HepG2 (cell line): ENCODE results near the gene NT5DC1. TPM values are rescaled to one million over a fixed set of nuclear protein-coding genes. Genes with fewer than 3 reads are reported as not detected.

Experiments
- ATAC-seq: fragments of 200-7000 bp; cut with Tn5 transposase; 3 replicates; pipeline ENCODE4 v1.9.1; 2020; ENCODE audit warnings: mild to moderate bottlenecking, moderate library complexity
- BruUV-seq: library from RNA; stranded (reverse); fragments of 400-500 nt; replicated peaks from 2 replicates; lab custom pipeline; 2021; lab: Mats Ljungman, UMichigan
- CTCF ChIA-PET: fragments of 300-600 bp; formaldehyde crosslinking; extraction: SDS; loops from one replicate; lab custom pipeline; 2021; ENCODE audit warnings: low total read pairs, inconsistent platforms, low intra/inter-chr PET ratio; lab: Yijun Ruan, JAX
- POLR2A ChIA-PET: fragments of 350-600 bp; sonication (Branson Sonifier 250); formaldehyde crosslinking; loops from one replicate; lab custom pipeline; 2020; ENCODE audit warnings: antibody characterized with exemption, inconsistent platforms; lab: Yijun Ruan, JAX
- DNase-seq: peaks from one replicate; pipeline ENCODE4 v3.0.0-alpha.2; 2015; ENCODE audit warnings: low spot score
- FAIRE-seq: peaks from 3 replicates; lab custom pipeline; 2011; peaks lifted over from hg19 to GRCh38; lab: Jason Lieb, UNC
- H2AFZ ChIP-seq: one replicate; pipeline ENCODE4 v1.6.1; 2011; ENCODE audit warnings: low read length, inconsistent platforms
- H3K27ac ChIP-seq: fragments of 300-600 bp; 3 replicates; pipeline ENCODE4 v1.8.0; 2011; ENCODE audit warnings: mixed run types, mild to moderate bottlenecking, mixed read lengths, low read length, inconsistent platforms; ENCODE audit not compliant: insufficient read depth; ENCODE audit errors: extremely low read length
- H3K27me3 ChIP-seq, 2 experiments: fragments of 200-600 bp in 1 of 2; 2 replicates in 1 of 2; 3 replicates in 1 of 2; pipeline versions ENCODE4 v1.6.0 to v1.8.0; 2011; ENCODE audit warnings: low read length in 2 of 2, mild to moderate bottlenecking in 2 of 2, moderate library complexity in 2 of 2, inconsistent platforms in 1 of 2; ENCODE audit not compliant: insufficient read depth in 2 of 2, control insufficient read depth in 1 of 2
- H3K36me3 ChIP-seq, 2 experiments: fragments of 200-600 bp in 1 of 2; replicated peaks in 1 of 2; 2 replicates in 1 of 2; 3 replicates in 1 of 2; pipeline versions ENCODE4 v1.5.1 to v1.8.0; 2011; ENCODE audit warnings: low read length in 2 of 2, inconsistent platforms in 1 of 2; ENCODE audit not compliant: insufficient read depth in 2 of 2, control insufficient read depth in 1 of 2
- H3K4me1 ChIP-seq: 2 replicates; pipeline ENCODE4 v1.5.1; 2012; ENCODE audit warnings: low read length, inconsistent platforms; ENCODE audit not compliant: insufficient read depth
- H3K4me2 ChIP-seq: 2 replicates; pipeline ENCODE4 v1.6.0; 2011; ENCODE audit warnings: low read depth, low read length, inconsistent platforms
- H3K4me3 ChIP-seq, 3 experiments: fragments of 200-600 bp in 1 of 3; sonication (generic), shearing (Covaris generic) in 1 of 3; replicated peaks in 1 of 3; 2 replicates each; pipeline ENCODE4 v1.5.1; 2011 to 2016; ENCODE audit warnings: low read length in 3 of 3, inconsistent platforms in 2 of 3, low read depth in 2 of 3, mild to moderate bottlenecking in 2 of 3, control low read depth in 1 of 3, mixed read lengths in 1 of 3; ENCODE audit not compliant: insufficient read depth in 1 of 3
- H3K79me2 ChIP-seq: one replicate; pipeline ENCODE4 v1.6.1; 2011; ENCODE audit warnings: low read length, inconsistent platforms; ENCODE audit not compliant: insufficient read depth
- H3K9ac ChIP-seq: 2 replicates; pipeline ENCODE4 v1.6.0; 2011; ENCODE audit warnings: mild to moderate bottlenecking, low read depth, low read length, inconsistent platforms; ENCODE audit not compliant: insufficient read depth
- H3K9me3 ChIP-seq: 2 replicates; pipeline ENCODE4 v1.5.1; 2012; ENCODE audit warnings: mild to moderate bottlenecking, low read length
- H4K20me1 ChIP-seq: 2 replicates; pipeline ENCODE4 v1.6.0; 2011; ENCODE audit warnings: inconsistent platforms, mild to moderate bottlenecking, low read length, moderate library complexity; ENCODE audit not compliant: insufficient read depth
- CEBPB ChIP-seq: IDR thresholded peaks from 2 replicates; pipeline ENCODE4 v1.6.1; 2011; ENCODE audit warnings: low read depth, low read length, improper control_type of control experiment, borderline replicate concordance
- DMAP1 ChIP-seq: IDR thresholded peaks from 2 replicates; pipeline ENCODE4 v1.6.1; 2016
- MTERF4 ChIP-seq: sonication (generic); formaldehyde crosslinking; IDR thresholded peaks from 2 replicates; pipeline ENCODE4 v1.8.0; 2023; ENCODE audit warnings: mild to moderate bottlenecking, missing genetic modification reagents
- NBN ChIP-seq: fragments of 450-650 bp; conservative IDR thresholded peaks from 2 replicates; pipeline ENCODE4 v1.6.1; 2017
- RNF219 ChIP-seq: sonication (generic); formaldehyde crosslinking; IDR thresholded peaks from 2 replicates; pipeline ENCODE4 v1.5.0; 2020; ENCODE audit warnings: mild to moderate bottlenecking, missing genetic modification reagents
- SOX13 ChIP-seq, 3 experiments: fragments of 450-650 bp in 1 of 3; sonication (generic) in 1 of 3; formaldehyde crosslinking in 1 of 3; IDR thresholded peaks in 2 of 3; conservative IDR thresholded peaks in 1 of 3; 2 replicates each; pipeline versions ENCODE4 v1.5.0 to v1.6.1; 2016 to 2020; ENCODE audit warnings: antibody characterized with exemption in 1 of 3, mild to moderate bottlenecking in 1 of 3, missing compliant biosample characterization in 1 of 3, missing genetic modification reagents in 1 of 3, moderate library complexity in 1 of 3
- XRCC5 ChIP-seq: fragments of 200-400 bp; formaldehyde crosslinking; optimal IDR thresholded peaks from 2 replicates; pipeline ENCODE3; 2017; ENCODE audit warnings: mild to moderate bottlenecking, low read length
- ZNF263 ChIP-seq: sonication (generic); formaldehyde crosslinking; IDR thresholded peaks from 2 replicates; pipeline ENCODE4 v1.4.0; 2020; ENCODE audit warnings: missing genetic modification reagents
- ZNF704 ChIP-seq: sonication (generic); formaldehyde crosslinking; IDR thresholded peaks from 2 replicates; pipeline ENCODE4 v1.8.1; 2023; ENCODE audit warnings: mild to moderate bottlenecking, inconsistent platforms, moderate library complexity, missing genetic modification reagents, borderline replicate concordance
- ZSCAN5A ChIP-seq: sonication (generic); formaldehyde crosslinking; IDR thresholded peaks from 2 replicates; pipeline ENCODE4 v1.8.0; 2022; ENCODE audit warnings: mild to moderate bottlenecking, missing genetic modification reagents, borderline replicate concordance
- WGBS: methylation state at CpG from one replicate; pipeline ENCODE4 v1.1.6; 2017; ENCODE audit warnings: low lambda C conversion rate; 5-methylcytosine and 5-hydroxymethylcytosine counted together
- in situ Hi-C: cut with HindIII; loops from 2 replicates; pipeline ENCODE4 v1.10.0; 2017; ENCODE audit warnings: low pct_unique_long_range_greater_than_20kb; ENCODE audit not compliant: extremely low pct_ligation_motif_present
- intact Hi-C: fragments of 100-400 bp; cut with micrococcal nuclease; formaldehyde crosslinking; loops from one replicate; pipeline ENCODE4 v1.10.0; 2022; ENCODE audit not compliant: unreplicated experiment
- polyA plus RNA-seq, 8 experiments: library from polyadenylated mRNA; depleted of rRNA in 3 of 8; stranded (reverse) in 7 of 8; unstranded in 1 of 8; fragments of >200 nt; fragmentation: Illumina TruSeq in 4 of 8; extraction: Trizol in 4 of 8; gene quantifications; 2 replicates each; pipeline versions ENCODE4 v1.2.1 to v1.2.3, GENCODE V29; 2011 to 2016; ENCODE audit warnings: low read depth in 4 of 8, missing spikeins in 1 of 8, mixed read lengths in 1 of 8; ENCODE audit not compliant: insufficient read depth in 1 of 8
- total RNA-seq, 5 experiments: library from RNA; depleted of rRNA; stranded (reverse); fragments of >200 nt; fragmentation: Illumina TruSeq; extraction: Trizol; gene quantifications; 2 replicates each; pipeline ENCODE4 v1.2.3, GENCODE V29; 2016; ENCODE audit warnings: low read depth in 1 of 5

The NT5DC1 gene
- total and polyA plus RNA-seq, 2 of the 13 experiments (the other 11 are each of a cell fraction or from before 2014, with no cell fraction given) = 27.0 to 56.1 TPM

GRCh38 chr6:116176596-116176995 is 75.9 kb downstream of the NT5DC1 start (continued):
- TF ChIP-seq ZSCAN5A (CRISPR knock-in tag) = no peak
- TF ChIP-seq, all 625 proteins: peak for 0

GRCh38 chr6:116180375-116180774 is 79.7 kb downstream of the NT5DC1 start:
- Histone ChIP-seq H3K27ac (no peak overlapping the region), H2AFZ (no peak overlapping the region), H3K4me1 (no peaks in the 10 kb centered on the region), H3K4me3 (no peak overlapping the region), H3K9me3 (peaks cover 7% of the 10 kb centered on the region), H3K27me3 (no peaks in the 10 kb centered on the region), H3K4me2 (no peak overlapping the region), H3K36me3 (no peaks in the 10 kb centered on the region), H4K20me1 (no peaks in the 10 kb centered on the region), H3K9ac (no peak overlapping the region), H3K79me2 (no peaks in the 10 kb centered on the region)
- in situ Hi-C loops (no loop called here), intact Hi-C loops (no loop called here)
- ChIA-PET POLR2A (no interaction called here), CTCF (no interaction called here)
- TF ChIP-seq DMAP1 (CRISPR knock-in tag) (no peak), CEBPB (peak; percentile 71)
- BruUV-seq = no TSS peak
- DNase-seq (no peak), ATAC-seq (no peak), FAIRE-seq (no peak)

GRCh38 chr6:116189472-116189871 is 88.8 kb downstream of the NT5DC1 start:
- H3K79me2 ChIP-seq = no peaks in the 10 kb centered on the region
- H4K20me1 ChIP-seq = no peaks in the 10 kb centered on the region
- no peaks in the 10 kb centered on the region for H3K36me3 ChIP-seq
- H3K4me3 ChIP-seq = no peak overlapping the region
- CTCF ChIA-PET = no interaction called here
- BruUV-seq = no TSS peak
- no peaks in the 10 kb centered on the region for H3K27me3 ChIP-seq
- WGBS = 93% methylated on average over 2 of the region's 2 CpGs
- no peak overlapping the region for H3K9ac ChIP-seq
- in situ Hi-C loops = no loop called here
- POLR2A ChIA-PET = no interaction called here
- ATAC-seq (no peak), DNase-seq (no peak), FAIRE-seq (no peak)
- no peak overlapping the region for H3K27ac ChIP-seq
- intact Hi-C loops = no loop called here
- H3K4me1 ChIP-seq = no peaks in the 10 kb centered on the region
- H3K9me3 ChIP-seq = no peaks in the 10 kb centered on the region
- no peak overlapping the region for H3K4me2 ChIP-seq
- H2AFZ ChIP-seq = no peak overlapping the region
- TF ChIP-seq NBN (no peak), RNF219 (CRISPR knock-in tag) (no peak), ZNF704 (CRISPR knock-in tag) (no peak), XRCC5 (no peak), ZNF263 (CRISPR knock-in tag) (no peak), SOX13 (IDR thresholded peaks at IDR 0.05) (no peak), SOX13 (CRISPR knock-in tag; conservative IDR thresholded peaks at IDR 0.05 in 1 of 2, IDR thresholded peaks at IDR 0.05 in 1 of 2) (no peak), MTERF4 (CRISPR knock-in tag) (no peak)
